HG03066 (cell line): Measurements from ENCODE around the gene FYN.

Experiments used
- ATAC-seq: cut with Tn5 transposase; IDR thresholded peaks from one replicate; pipeline ENCODE4 v1.9.1; 2021; ENCODE audit warnings: low read depth; ENCODE audit not compliant: unreplicated experiment

The FYN gene

GRCh38 chr6:111775145-111775922 lies 97.9 kb downstream of the FYN start:
- no peak for ATAC-seq

- ATAC-seq, result no peak
Measured at GRCh38 chr6:111774346-111774703, 98.9 kb downstream of the FYN start.

DNA sequence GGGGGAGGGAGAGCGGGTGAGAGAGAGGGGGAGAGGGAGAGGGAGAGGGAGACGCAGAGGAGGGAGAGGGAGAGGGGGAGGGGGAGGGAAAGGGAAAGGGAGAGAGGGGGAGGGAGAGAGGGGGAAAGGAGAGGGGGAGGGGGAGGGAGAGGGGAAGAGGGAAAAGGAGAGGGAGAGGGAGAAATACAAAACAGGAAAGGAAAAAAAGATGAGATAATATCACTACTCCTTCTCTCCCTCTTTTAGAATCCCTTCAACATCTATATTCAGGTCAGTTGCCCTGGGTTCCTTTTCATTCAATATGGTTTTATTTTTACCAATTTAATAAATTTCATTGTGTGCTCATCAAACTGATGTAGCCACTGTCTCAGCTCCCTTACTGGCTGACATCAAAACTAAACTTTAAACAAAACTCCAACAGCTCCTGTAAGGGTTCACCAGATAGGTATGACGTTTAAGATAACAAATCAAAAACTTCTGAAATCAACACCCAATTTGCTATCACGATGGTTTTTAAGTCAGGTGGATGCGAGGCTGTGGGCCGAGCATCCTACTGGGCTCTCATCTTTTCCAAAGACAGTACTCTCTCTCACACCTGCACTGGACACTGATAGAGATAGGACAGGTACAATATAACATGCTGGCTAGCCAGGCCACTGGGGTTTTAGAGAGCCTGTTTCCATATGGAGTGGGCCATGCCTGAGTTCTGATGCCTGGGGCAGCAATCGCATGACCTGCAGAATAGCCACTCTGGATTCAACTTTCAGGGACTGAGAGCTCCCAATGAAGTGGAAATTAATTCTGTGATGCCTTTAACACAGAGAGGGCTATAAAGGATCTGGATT lies 99.5 kb downstream of the FYN start:
- no peak for ATAC-seq

DNA sequence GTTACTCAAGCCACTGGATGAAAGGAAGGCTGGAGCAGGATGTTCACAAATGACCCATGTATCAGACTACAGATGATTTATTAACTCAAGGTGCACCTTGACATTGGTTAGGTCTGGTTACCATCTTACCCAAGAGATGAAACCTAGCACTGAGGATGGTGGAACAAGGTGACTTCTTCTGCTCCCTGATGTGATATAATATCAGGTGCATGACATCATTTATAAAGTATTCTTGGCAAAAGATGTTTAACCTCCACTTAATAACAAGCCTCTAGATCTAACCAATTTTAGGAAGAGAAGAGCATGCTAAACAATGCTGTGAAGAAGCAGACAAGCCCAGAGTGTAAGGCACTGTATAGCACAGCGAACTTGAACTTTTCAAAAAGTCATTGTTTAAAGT lies 100.9 kb downstream of the FYN start:
- ATAC-seq, result no peak

- no peak for ATAC-seq
Measured at GRCh38 chr6:111771629-111772028, 101.6 kb downstream of the FYN start.

- ATAC-seq, result no peak
Measured at GRCh38 chr6:111771094-111771432, 102.2 kb downstream of the FYN start.

- no peak for ATAC-seq
Measured at GRCh38 chr6:111770263-111771093, 102.8 kb downstream of the FYN start.

DNA sequence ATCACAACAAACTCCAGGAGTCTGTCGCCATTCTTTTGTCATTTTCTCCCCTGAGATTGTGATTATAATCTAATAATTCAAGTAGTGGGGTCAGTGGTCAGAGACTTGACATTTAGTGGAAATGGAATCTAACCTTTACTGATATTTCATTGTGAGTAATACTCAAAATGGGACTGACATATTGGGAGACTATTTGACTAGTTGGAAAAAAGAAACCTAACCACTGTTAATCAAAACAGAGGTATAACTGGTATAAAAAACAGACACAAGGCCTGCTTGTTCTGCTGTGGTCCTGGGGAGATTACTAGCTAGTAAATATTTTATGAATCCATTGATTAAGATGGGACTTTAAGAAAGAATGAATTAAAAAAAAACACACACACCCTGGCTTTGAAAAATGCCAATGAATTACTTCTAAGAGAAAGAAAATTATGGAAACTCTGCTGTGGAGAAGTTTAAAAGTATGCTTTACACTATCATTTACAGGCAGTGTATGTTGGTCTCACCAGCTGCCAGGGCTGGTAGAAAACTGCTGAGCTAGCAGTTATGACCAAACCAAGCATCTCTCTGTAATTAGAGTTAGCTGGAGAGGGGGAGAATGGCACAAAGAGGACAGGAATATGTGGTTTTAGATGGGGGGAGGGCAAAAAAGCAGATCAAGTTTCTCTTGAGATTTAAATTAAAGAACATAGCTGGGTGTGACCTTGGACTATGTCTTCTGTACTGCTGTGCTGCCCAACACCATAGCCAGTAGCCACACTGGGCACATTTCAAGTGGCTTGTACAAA lies 103.7 kb downstream of the FYN start:
- no peak for ATAC-seq

DNA sequence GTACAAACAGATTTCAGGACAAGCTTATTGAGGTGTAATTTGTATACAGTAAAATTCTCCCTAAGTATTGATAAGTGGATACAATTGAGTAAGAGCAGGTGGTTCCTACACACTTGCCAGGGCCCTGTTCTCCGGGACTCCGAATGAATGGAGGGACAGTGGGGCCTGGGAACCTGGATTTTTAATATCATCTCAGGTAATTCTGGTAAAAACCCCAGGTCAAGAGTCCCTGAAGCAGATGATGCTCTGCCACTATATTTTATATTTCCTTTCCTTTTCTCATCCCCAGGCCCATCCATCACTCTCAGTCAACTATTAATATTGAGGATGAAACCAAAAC lies 104.9 kb downstream of the FYN start:
- no peak for ATAC-seq

DNA sequence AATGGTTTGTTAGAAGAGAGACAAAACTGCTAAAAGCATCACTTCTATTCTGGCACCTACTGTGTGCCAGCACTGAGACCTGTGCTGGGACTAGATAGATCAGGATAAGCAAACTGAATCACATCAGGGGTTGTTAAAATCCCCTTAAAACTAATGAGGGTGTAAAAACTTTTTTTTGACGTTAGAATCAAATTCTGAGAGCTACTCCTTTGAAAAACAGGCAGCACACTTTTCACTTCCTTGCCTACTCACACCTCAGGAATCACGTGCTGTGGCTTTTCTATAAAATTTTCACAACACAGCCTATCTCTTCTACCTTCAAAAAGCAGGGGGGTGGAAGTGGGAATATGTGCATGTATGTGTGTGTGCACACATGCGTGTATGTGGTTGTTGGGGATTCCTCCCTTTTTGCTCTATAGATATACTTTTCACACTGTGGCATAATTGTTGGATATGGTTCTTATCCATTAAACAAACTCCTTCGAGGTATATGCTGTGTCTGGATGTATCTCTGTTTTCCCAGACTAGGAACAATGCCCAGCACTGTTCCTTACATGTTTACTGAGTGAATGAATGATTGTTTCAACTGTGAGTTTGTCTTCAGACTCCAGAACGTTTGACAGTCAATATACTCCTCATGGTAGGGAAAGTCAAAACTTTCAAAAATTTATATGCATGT lies 105.4 kb downstream of the FYN start:
- ATAC-seq, result no peak

- no peak for ATAC-seq
Measured at GRCh38 chr6:111766201-111766857, 106.9 kb downstream of the FYN start.

DNA sequence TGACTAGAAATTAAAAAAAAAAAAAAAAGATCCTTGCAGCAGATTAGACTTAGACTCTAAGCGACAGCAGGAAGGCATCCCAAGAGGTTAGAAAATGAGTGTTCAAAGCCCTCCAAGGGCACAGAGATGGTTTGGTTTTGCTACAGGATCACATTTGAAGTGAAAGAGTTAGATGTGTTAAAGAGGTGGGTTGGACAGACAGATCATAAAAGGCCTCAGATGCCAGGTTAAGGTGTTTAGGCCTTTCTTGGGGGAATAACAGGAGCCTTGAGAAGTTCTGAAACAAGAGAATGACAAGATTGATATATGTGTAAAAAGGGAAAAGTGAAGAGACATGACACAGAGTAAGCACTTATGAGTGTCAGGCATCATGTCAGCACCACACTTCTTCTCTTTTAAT lies 107.5 kb downstream of the FYN start:
- no peak for ATAC-seq

DNA sequence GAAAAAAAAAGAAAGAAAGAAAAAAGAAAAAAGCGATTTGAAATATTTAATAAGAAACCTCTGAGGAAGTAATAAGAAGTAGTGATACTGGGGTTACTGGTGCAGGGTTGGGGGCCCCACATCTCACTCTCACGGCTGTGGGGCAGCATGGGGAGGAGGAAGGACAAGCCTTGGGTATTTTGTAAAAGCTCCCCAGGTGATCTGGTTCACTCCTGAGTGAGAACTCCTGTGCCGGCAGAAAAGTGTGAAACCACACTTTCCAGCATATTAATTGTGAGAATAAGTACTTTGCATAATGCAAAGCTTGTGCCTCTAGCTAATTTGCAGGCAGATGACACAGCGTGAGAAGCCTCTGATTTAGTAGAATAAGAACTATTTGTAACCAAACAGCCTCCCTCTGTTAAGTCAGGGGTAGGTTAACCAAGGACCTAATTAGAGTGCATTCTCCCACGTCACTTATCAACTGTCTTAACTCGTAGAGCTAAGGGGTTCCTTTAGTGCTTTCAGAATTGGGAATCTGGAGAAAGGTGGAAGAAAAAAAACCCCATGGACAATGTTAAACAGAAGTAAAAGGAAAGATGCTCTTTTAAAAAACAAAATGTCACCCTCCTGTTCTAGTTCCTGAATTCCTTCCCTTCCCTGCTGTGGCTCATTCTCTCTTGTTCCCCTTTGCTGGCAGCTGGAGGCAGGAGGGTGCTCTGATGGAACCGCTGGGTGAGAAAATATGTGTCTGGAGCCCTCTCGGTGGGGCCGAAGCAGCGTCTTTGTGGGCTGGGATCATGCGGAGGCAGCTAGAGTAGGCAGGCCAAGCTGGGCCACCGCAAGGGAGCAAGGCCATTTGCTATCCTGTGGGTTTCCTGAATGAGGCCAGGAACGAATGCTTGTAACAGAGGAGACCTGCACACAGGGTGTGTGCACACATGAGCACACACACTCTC lies 108.7 kb downstream of the FYN start:
- ATAC-seq, result peak; percentile 74

DNA sequence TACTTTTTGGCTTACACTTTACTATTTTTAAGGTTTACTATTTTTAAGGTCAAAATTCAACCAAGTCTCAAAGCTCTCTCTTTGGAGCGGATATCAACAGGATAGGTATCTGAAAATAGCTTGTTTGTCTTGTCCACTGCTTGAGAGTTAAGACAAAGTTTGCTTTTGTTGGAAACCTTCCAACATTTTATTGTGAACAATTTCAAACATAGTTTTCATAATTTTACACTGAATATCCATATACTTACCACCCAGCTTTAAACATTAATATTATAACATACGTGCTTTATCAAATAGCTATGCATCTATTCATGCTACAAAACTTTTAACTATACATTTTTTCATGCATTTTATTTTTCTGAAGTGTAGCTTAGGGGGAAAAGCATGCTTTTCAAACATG lies 109.9 kb downstream of the FYN start:
- ATAC-seq, result no peak

- peak; percentile 39 for ATAC-seq
Measured at GRCh38 chr6:111761783-111762312, 111.4 kb downstream of the FYN start.

- no peak for ATAC-seq
Measured at GRCh38 chr6:111761212-111761611, 112.0 kb downstream of the FYN start.

- ATAC-seq, result no peak
Measured at GRCh38 chr6:111759836-111760785, 113.1 kb downstream of the FYN start.
